BJ (cell line): Measurements from ENCODE around the gene AXIN2. TPM values are rescaled to one million over a fixed set of nuclear protein-coding genes. Genes with fewer than 3 reads are reported as not detected.

Experiments
- CTCF ChIA-PET: fragments of 350-600 bp; formaldehyde crosslinking; extraction: SDS; loops from one replicate; lab custom pipeline; 2021; ENCODE audit warnings: antibody characterized with exemption, inconsistent platforms; lab: Yijun Ruan, JAX
- POLR2A ChIA-PET: fragments of 300-600 bp; sonication (Branson Sonifier 250); formaldehyde crosslinking; extraction: SDS; loops from one replicate; lab custom pipeline; 2021; ENCODE audit warnings: antibody characterized with exemption; lab: Charles Lee
- DNase-seq: peaks from one replicate; pipeline ENCODE4 v3.0.0-alpha.2; 2011; ENCODE audit warnings: low read depth
- H3K27me3 ChIP-seq: 2 replicates; pipeline ENCODE4 v1.6.0; 2011; ENCODE audit warnings: low read length; ENCODE audit not compliant: control insufficient read depth, insufficient read depth
- H3K36me3 ChIP-seq: 2 replicates; pipeline ENCODE4 v1.5.1; 2011; ENCODE audit warnings: low read length; ENCODE audit not compliant: control insufficient read depth, insufficient read depth
- H3K4me3 ChIP-seq: 2 replicates; pipeline ENCODE4 v1.5.1; 2011; ENCODE audit warnings: low read depth, mild to moderate bottlenecking, control low read depth, low read length
- CTCF ChIP-seq: IDR thresholded peaks from 2 replicates; pipeline ENCODE4 v1.5.1; 2011; ENCODE audit warnings: low read depth, mild to moderate bottlenecking, control low read depth, inconsistent platforms, low read length, moderate library complexity; ENCODE audit not compliant: insufficient read depth
- polyA plus RNA-seq: library from polyadenylated mRNA; depleted of rRNA; stranded (reverse); fragments of >200 nt; gene quantifications from 2 replicates; pipeline ENCODE4 v1.2.3, GENCODE V29; 2011

AXIN2 gene
- polyA plus RNA-seq, 1 experiment = 1.3 TPM

DNA sequence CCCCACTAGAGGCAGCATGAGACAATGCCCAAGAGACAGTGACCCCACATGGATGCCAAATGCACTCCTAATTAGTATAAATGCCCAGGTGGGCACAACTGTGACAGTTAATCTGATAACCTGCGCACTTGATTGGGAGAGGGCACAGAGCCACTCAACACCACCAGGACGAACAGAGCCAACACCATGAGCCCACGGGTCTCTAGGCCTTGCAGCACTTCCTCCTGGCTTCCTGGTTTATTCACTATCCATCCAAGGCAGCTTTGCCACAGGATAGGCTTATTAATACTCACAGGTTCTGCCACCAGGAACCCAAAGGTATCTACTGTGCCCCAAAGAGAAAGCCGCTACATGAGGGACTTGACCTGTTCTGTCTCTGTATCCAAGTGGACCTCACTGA lies 14.9 kb downstream of the AXIN2 start:
- ChIA-PET CTCF (no interaction called here), POLR2A (no interaction called here)
- H3K4me3 ChIP-seq = no peak overlapping the region
- H3K27me3 ChIP-seq = no peaks in the 10 kb centered on the region
- no peaks in the 10 kb centered on the region for H3K36me3 ChIP-seq
- no peak for TF ChIP-seq CTCF
- no peak for DNase-seq

DNA sequence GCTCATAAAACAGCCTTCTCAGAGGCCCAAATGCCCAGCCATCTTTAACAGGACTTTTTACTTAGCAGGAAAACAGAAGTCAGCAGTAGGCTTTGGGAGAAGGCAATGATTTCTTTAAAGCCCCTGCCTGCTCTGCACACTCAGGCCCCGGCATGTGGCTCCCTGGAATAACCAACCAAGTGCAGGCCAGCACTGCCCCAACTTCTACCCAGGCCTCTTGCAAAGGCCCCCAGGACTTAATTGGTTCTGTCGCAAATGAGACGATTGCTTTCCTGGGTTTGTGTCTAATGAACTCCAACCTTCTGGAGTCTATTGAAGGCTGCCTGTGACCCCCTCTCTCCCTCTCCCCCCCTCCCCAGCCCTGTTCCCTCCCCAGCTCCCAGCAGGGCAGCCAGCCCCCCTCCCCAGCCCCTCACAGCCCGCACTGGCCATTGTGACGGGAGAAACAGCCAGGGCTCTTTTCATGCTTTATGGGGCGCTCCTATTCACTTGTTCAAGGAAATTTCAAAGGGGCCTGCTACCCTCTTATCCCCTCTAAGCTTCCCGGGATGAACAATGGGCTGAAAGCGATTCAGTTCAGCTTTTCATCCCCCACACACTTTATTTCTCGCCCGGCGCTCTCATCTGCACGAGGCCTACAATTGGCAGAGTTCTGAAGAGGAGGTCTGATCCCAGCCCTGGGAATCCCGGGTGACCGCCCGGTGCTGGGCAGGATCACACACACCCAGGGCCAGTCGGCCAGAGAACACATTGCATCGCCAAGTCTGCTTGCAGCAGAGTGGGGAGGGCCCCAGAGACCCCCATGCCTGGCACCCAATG lies 15.5 kb downstream of the AXIN2 start:
- Histone ChIP-seq H3K27me3 (no peaks in the 10 kb centered on the region), H3K4me3 (no peak overlapping the region), H3K36me3 (no peaks in the 10 kb centered on the region)
- CTCF ChIA-PET = interaction anchor here (4.7 kb wide), 1 partner anchor 10 kb away, joined by 19 read pairs; no protein-coding TSS in a partner anchor
- no peak for DNase-seq
- POLR2A ChIA-PET = no interaction called here
- TF ChIP-seq CTCF = no peak

DNA sequence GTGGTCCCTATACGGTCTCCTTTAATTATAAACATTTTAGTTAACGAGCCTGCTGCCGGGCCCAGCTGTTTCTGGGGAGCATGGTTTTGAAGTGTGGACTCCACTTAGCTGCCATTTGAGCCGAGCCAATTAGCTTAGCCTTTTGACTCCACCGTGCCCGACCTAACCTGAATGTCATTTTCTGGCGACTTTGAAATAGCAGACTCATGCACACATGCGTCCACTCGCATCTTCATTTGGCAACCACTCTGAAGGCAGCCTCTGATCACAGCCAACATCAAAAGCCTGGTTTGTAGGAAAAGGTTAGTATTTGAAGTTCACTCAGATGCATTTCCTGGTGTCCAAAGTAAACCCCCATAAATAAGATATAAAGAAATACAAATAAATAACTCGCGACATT lies 16.8 kb downstream of the AXIN2 start:
- Histone ChIP-seq H3K36me3 (no peaks in the 10 kb centered on the region), H3K4me3 (no peak overlapping the region)
- CTCF ChIA-PET = interaction anchor here (4.7 kb wide), 1 partner anchor 11 kb away, joined by 19 read pairs; no protein-coding TSS in a partner anchor

GRCh38 chr17:65542610-65543009 lies 18.8 kb downstream of the AXIN2 start:
- CTCF ChIA-PET = interaction anchor here (1.4 to 4.7 kb wide), 3 partner anchors 11 to 248 kb away, joined by 3 to 19 read pairs (median 3); no protein-coding TSS in a partner anchor
- Histone ChIP-seq H3K4me3 (no peak overlapping the region), H3K36me3 (peaks cover 2% of the 10 kb centered on the region; the same call in 1 of the 2 replicates), H3K27me3 (no peaks in the 10 kb centered on the region)
- POLR2A ChIA-PET = no interaction called here
- DNase-seq = no peak
- TF ChIP-seq CTCF = no peak

More for the DNA sequence above, 16.8 kb downstream of the AXIN2 start:
- DNase-seq = no peak
- POLR2A ChIA-PET = no interaction called here
- H3K27me3 ChIP-seq = no peaks in the 10 kb centered on the region
- TF ChIP-seq CTCF = no peak

DNA sequence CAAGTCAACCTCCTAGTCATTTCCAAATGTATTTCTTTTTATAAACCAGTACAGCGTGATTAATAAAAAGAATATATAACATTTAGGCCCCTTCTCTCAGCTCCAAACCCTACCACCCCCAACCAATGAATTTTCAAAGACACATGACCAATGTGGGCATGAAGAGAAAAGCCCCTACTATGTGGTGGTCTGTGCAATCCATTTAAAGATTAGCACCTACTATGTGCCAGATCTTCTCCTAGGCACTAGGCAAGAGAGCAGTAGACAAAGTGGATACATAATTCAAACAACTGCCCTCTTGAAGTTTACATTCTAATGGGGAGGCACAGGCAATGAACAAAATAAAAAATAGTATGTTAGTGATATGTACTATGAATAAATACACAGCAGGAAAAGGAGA lies 19.4 kb downstream of the AXIN2 start:
- ChIA-PET POLR2A (no interaction called here), CTCF (interaction anchor here (4.7 kb wide), 1 partner anchor 14 kb away, joined by 19 read pairs; no protein-coding TSS in a partner anchor)
- peaks cover 3% of the 10 kb centered on the region; the same call in 1 of the 2 replicates for H3K36me3 ChIP-seq
- H3K4me3 ChIP-seq = no peak overlapping the region
- no peaks in the 10 kb centered on the region for H3K27me3 ChIP-seq
- TF ChIP-seq CTCF = no peak
- DNase-seq = no peak
